ENCODE results near the gene FRMD1.

DNA sequence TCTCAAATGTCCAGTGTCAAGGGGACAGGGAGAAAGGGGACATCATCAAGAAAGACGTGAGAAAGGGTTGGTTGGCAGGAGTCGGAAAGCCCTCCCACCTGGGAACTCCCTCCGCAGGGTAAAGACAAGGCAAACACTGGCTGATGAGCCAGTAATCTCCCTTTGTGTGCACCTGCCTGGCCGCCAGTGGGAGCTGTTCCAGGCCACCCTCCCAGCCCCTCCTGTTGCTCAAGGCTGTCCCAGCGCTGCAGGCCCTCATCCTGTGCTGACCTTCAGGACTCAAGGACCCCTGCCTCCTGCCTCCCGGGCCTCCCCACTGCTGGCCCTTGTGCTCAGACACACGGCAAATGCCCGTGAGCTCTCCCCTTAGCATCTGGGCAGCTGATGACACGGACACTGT, 7.4 kb downstream of the FRMD1 start:
- TF ChIP-seq CTCF (IDR thresholded peaks at IDR 0.05 in 4 of 5, conservative IDR thresholded peaks at IDR 0.05 in 1 of 5) (no peak), POLR2A (IDR thresholded peaks at IDR 0.05) (no peak)

All from gastrocnemius medialis (tissue), 4 donors.